ENCODE results near the gene CLTA. TPM values are rescaled to one million over a fixed set of nuclear protein-coding genes. Genes with fewer than 3 reads are reported as not detected.
A peak's percentile ranks its signal among the peaks of the same experiment; 100 is the strongest.

CLTA gene
- total and polyA plus RNA-seq, 2 donors (not counting 3 experiments of a cell fraction or from before 2014, with no cell fraction given), result 229 to 317 TPM

GRCh38 chr9:36193023-36193422 is 2.3 kb downstream of the CLTA start:
- Histone ChIP-seq H3K27me3 (ENCODE audit: control insufficient read depth in 2 of 2, insufficient read depth in 2 of 2, low read length in 2 of 2) (no peaks in the 10 kb centered on the region), H3K9ac (replicated peaks; ENCODE audit: extremely low read depth, insufficient read depth, low read length) (peak overlapping the region; percentile 3), H3K79me2 (ENCODE audit: control insufficient read depth, insufficient read depth, low read length) (peaks cover 64% of the 10 kb centered on the region), H3K9me3 (replicated peaks; ENCODE audit: control insufficient read depth, insufficient read depth, low read length) (no peaks in the 10 kb centered on the region), H2AFZ (ENCODE audit: low read depth, low read length) (no peak overlapping the region), H3K4me3 (replicated peaks in 1 of 3; ENCODE audit: insufficient read depth in 1 of 3, low read depth in 1 of 3, low read length in 3 of 3) (peak overlapping the region in 2 of 3 experiments; percentile 16 to 93), H4K20me1 (replicated peaks; ENCODE audit: control insufficient read depth, extremely low read depth, insufficient read depth, low read length) (no peaks in the 10 kb centered on the region), H3K9me1 (replicated peaks; ENCODE audit: control insufficient read depth, extremely low read depth, insufficient read depth, low read length) (no peaks in the 10 kb centered on the region), H3K27ac (ENCODE audit: insufficient read depth, low read depth, low read length) (no peak overlapping the region), H3K4me1 (ENCODE audit: control insufficient read depth, extremely low read depth, insufficient read depth, low read length) (peaks cover 31% of the 10 kb centered on the region), H3K4me2 (ENCODE audit: insufficient read depth, low read length) (peak overlapping the region; percentile 89), H3K36me3 (ENCODE audit: control insufficient read depth in 2 of 2, extremely low read depth in 1 of 2, insufficient read depth in 2 of 2, low read length in 2 of 2) (peaks cover 0 to 2% of the 10 kb centered on the region in 2 experiments)
- ChIA-PET POLR2A (no interaction called here), CTCF (interaction anchor here (1.1 to 4.3 kb wide), 5 partner anchors 9 to 135 kb away, joined by 3 to 23 read pairs (median 4); no protein-coding TSS in a partner anchor)
- TF ChIP-seq, protein P1, sequence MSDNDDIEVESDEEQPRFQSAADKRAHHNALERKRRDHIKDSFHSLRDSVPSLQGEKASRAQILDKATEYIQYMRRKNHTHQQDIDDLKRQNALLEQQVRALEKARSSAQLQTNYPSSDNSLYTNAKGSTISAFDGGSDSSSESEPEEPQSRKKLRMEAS (IDR thresholded peaks at IDR 0.05; ENCODE audit: insufficient read depth, insufficient read length), result no peak
- TF ChIP-seq POLR2AphosphoS5 (IDR thresholded peaks at IDR 0.05; ENCODE audit: insufficient read depth, low read depth, low read length) (no peak), GATA2 (IDR thresholded peaks at IDR 0.05; ENCODE audit: insufficient read depth, insufficient read length, low read depth, low read length) (no peak), FOS (IDR thresholded peaks at IDR 0.05; ENCODE audit: borderline replicate concordance, insufficient read depth, low read length) (no peak), MYC (IDR thresholded peaks at IDR 0.05; ENCODE audit: low read depth, low read length) (no peak), JUN (IDR thresholded peaks at IDR 0.05; ENCODE audit: borderline replicate concordance, insufficient read depth, insufficient read length, low read depth) (no peak), POLR2A (IDR thresholded peaks at IDR 0.05; ENCODE audit: low read depth, low read length) (no peak), EZH2 (IDR thresholded peaks at IDR 0.05; ENCODE audit: borderline replicate concordance, low read depth, low read length, severe bottlenecking) (no peak)
- TF ChIP-seq, protein P2, sequence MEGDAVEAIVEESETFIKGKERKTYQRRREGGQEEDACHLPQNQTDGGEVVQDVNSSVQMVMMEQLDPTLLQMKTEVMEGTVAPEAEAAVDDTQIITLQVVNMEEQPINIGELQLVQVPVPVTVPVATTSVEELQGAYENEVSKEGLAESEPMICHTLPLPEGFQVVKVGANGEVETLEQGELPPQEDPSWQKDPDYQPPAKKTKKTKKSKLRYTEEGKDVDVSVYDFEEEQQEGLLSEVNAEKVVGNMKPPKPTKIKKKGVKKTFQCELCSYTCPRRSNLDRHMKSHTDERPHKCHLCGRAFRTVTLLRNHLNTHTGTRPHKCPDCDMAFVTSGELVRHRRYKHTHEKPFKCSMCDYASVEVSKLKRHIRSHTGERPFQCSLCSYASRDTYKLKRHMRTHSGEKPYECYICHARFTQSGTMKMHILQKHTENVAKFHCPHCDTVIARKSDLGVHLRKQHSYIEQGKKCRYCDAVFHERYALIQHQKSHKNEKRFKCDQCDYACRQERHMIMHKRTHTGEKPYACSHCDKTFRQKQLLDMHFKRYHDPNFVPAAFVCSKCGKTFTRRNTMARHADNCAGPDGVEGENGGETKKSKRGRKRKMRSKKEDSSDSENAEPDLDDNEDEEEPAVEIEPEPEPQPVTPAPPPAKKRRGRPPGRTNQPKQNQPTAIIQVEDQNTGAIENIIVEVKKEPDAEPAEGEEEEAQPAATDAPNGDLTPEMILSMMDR (IDR thresholded peaks at IDR 0.05; ENCODE audit: extremely low read depth in 1 of 2, insufficient read depth in 1 of 2, low read depth in 1 of 2, low read length in 2 of 2), result no peak
- no TSS peak for BruUV-seq (replicated peaks)
- peak; percentile 15 for DNase-seq (ENCODE audit: low read depth, low spot score)
- FAIRE-seq, result no peak
- intact Hi-C loops (cut with micrococcal nuclease), result loop anchor here (5.0 kb wide), 1 partner anchor 134 kb away; no protein-coding TSS in a partner anchor
- dilution Hi-C loops (cut with MboI; ENCODE audit: extremely low pct_ligation_motif_present, low sequenced_read_pairs), result no loop called here

Data from endothelial cell of umbilical vein (primary cell).